ENCODE measurements around the gene NCCRP1. TPM values are rescaled to one million over a fixed set of nuclear protein-coding genes. Genes with fewer than 3 reads are reported as not detected.
A peak's percentile ranks its signal among the peaks of the same experiment; 100 is the strongest.

The NCCRP1 gene
- total RNA-seq, 4 donors from 2014 or later, result 0.45 to 0.81 (median 0.78) TPM; not detected in 1

DNA sequence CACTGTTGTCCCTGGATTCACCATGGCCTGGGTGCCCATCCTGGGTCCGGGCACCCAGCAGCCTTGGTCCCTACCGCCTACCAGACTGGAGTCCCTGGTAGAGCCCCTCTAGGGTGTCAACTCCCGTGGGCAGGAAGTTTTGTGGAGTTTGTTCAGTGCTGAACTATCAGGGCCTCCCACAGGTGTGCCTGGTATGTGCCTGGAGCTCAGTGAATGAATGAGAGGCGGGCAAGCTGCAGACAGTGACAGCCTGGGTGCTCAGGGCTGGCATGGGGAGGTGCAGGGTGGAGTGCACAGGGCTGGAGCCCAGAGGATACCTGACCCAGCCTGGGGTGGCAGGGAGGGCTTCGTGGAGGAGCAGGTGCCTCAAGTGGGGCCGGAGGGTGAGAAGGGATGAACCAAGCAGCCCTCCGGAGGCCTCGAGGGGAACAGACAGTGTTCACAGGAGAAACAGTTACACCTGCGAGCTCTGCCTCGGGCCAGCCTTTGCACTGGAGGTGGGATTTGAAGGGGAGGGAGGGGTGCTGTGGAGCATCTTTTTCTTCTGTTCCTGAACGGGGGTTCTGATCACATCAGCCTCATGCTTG is 41.6 kb upstream of the NCCRP1 start:
- Histone ChIP-seq H3K9me3 (no peaks in the 10 kb centered on the region), H3K36me3 (no peaks in the 10 kb centered on the region), H3K4me3 (replicated peaks in 1 of 3) (no peak overlapping the region), H3K27me3 (no peaks in the 10 kb centered on the region), H3K27ac (peak overlapping the region; percentile 64 to 78 (median 68)), H3K4me1 (peaks cover 35 to 58% of the 10 kb centered on the region in 2 donors)
- TF ChIP-seq POLR2A (IDR thresholded peaks at IDR 0.05), result no peak
- TF ChIP-seq, protein P1, sequence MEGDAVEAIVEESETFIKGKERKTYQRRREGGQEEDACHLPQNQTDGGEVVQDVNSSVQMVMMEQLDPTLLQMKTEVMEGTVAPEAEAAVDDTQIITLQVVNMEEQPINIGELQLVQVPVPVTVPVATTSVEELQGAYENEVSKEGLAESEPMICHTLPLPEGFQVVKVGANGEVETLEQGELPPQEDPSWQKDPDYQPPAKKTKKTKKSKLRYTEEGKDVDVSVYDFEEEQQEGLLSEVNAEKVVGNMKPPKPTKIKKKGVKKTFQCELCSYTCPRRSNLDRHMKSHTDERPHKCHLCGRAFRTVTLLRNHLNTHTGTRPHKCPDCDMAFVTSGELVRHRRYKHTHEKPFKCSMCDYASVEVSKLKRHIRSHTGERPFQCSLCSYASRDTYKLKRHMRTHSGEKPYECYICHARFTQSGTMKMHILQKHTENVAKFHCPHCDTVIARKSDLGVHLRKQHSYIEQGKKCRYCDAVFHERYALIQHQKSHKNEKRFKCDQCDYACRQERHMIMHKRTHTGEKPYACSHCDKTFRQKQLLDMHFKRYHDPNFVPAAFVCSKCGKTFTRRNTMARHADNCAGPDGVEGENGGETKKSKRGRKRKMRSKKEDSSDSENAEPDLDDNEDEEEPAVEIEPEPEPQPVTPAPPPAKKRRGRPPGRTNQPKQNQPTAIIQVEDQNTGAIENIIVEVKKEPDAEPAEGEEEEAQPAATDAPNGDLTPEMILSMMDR (IDR thresholded peaks at IDR 0.05), result no peak
- no peak for DNase-seq
- 68 to 74% methylated on average over 8 to 9 of the region's 11 CpGs for WGBS, 2 donors
- intact Hi-C loops (cut with DNase I), result no loop called here

DNA sequence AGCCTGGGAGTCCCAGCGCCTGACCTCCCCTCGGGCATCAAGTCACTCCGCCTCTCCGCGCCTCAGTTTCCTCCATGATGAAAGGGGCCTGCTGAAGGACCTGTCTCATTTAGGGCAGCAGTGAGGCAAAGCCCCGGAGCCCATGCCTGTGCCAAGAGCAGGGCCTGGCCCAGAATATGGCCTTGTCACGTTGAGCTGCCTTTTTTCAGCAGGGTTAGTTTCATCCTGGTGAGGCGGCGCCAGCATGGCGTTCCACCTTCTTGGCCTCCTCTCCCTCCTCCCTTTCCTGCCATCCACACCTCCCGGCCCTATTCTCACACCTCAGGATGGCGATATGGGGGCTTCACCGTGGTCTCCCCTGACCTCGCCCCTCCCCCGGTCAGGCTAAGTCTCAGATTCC is 41.0 kb upstream of the NCCRP1 start:
- Histone ChIP-seq H3K36me3 (no peaks in the 10 kb centered on the region), H3K4me1 (peaks cover 37 to 63% of the 10 kb centered on the region in 2 donors), H3K4me3 (replicated peaks in 1 of 3) (no peak overlapping the region), H3K27me3 (no peaks in the 10 kb centered on the region), H3K9me3 (no peaks in the 10 kb centered on the region), H3K27ac (peak overlapping the region; percentile 55 to 78 (median 68))
- 78 to 83% methylated on average over 14 to 15 of the region's 15 CpGs for WGBS, 2 donors
- intact Hi-C loops (cut with DNase I), result no loop called here
- TF ChIP-seq, protein P1 (IDR thresholded peaks at IDR 0.05), result no peak
- TF ChIP-seq POLR2A (IDR thresholded peaks at IDR 0.05), result no peak
- DNase-seq, result no peak

GRCh38 chr19:39156326-39157230 is 40.2 kb upstream of the NCCRP1 start:
- no peaks in the 10 kb centered on the region for H3K9me3 ChIP-seq
- H3K4me3 ChIP-seq (replicated peaks in 1 of 3), result no peak overlapping the region
- H3K27me3 ChIP-seq, result no peaks in the 10 kb centered on the region
- peaks cover 39 to 70% of the 10 kb centered on the region in 2 donors for H3K4me1 ChIP-seq
- intact Hi-C loops (cut with DNase I), result no loop called here
- 36 to 48% methylated on average over 6 to 7 of the region's 24 CpGs for WGBS, 2 donors
- peak; percentile 93 for DNase-seq
- H3K36me3 ChIP-seq, result no peaks in the 10 kb centered on the region
- no peak for TF ChIP-seq POLR2A (IDR thresholded peaks at IDR 0.05)
- TF ChIP-seq, protein P1 (IDR thresholded peaks at IDR 0.05), result no peak
- peak overlapping the region; percentile 55 to 78 (median 68) for H3K27ac ChIP-seq

DNA sequence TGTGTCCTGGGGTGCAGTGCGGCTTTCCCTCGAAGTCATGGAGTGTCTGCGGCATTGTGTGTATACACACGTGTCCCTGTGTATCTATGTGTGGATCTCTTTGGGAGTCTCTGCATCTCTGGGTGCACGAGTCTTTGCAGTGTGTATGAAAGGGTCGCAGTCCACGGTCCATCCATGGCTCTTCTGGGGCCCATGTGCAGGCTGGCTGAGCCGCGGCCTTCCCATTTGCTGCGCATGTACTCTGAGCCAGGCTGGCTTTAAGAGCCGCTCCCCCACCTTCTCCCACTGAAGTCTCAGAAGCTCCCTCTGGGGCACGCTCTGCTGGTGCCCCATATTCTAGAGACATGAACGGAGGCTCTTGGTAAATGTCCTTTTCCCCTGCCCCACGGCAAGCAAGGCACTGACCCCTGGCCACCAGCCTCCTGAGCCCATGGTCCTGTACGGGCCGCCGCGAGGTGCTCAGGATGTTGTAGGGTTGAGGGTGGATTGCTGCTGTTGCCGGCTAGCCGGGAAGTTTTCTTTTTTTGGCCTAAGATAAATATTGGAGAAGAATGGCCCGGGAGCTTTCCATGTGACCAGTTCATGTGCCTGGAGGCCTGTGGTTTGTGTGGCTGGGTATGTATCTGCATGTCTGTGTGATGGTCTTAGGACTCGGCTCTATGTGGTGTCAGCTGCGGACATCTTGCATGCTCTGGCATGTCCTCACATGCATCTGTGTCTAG is 39.3 kb upstream of the NCCRP1 start:
- Histone ChIP-seq H3K27me3 (no peaks in the 10 kb centered on the region), H3K36me3 (no peaks in the 10 kb centered on the region), H3K4me3 (replicated peaks in 1 of 3) (no peak overlapping the region), H3K27ac (peak overlapping the region; percentile 26 to 68 (median 55)), H3K4me1 (peaks cover 39 to 70% of the 10 kb centered on the region in 2 donors), H3K9me3 (no peaks in the 10 kb centered on the region)
- TF ChIP-seq, protein P1 (IDR thresholded peaks at IDR 0.05), result no peak
- no peak for TF ChIP-seq POLR2A (IDR thresholded peaks at IDR 0.05)
- no peak for DNase-seq
- 39 to 52% methylated on average over 14 to 16 of the region's 23 CpGs for WGBS, 2 donors
- intact Hi-C loops (cut with DNase I), result no loop called here

Measured in thyroid gland (tissue), 4 donors.